ENCODE results near the gene SENP2. TPM values are rescaled to one million over a fixed set of nuclear protein-coding genes. Genes with fewer than 3 reads are reported as not detected.

The SENP2 gene
- total and polyA plus RNA-seq, 11 donors: 7.7 to 42.4 (median 27.5) TPM

GRCh38 chr3:185667574-185667973, 81.5 kb downstream of the SENP2 start:
- no peak for ATAC-seq
- TF ChIP-seq POLR2A (IDR thresholded peaks at IDR 0.05): no peak
- TF ChIP-seq CTCF (IDR thresholded peaks at IDR 0.05): no peak
- 93 to 99% (median 96%) methylated on average over 4 of the region's 4 CpGs for WGBS, 4 donors
- Histone ChIP-seq H3K36me3 (peaks cover 0 to 9% (median 0%) of the 10 kb centered on the region in 9 donors), H3K27me3 (no peaks in the 10 kb centered on the region), H3K27ac (no peak overlapping the region), H3K4me3 (no peak overlapping the region), H3K9me3 (no peaks in the 10 kb centered on the region), H3K4me1 (no peaks in the 10 kb centered on the region)
- DNase-seq: no peak
- intact Hi-C loops (cut with DNase I): loop anchor here in 2 of 10 donors (10.0 kb wide), 1 partner anchor 97 kb away; no protein-coding TSS in a partner anchor

GRCh38 chr3:185677146-185677829, 91.2 kb downstream of the SENP2 start:
- TF ChIP-seq POLR2A (IDR thresholded peaks at IDR 0.05) (no peak), CTCF (IDR thresholded peaks at IDR 0.05) (peak; percentile 39 to 56 (median 47))
- ATAC-seq (peak in 2 of 4 donors; percentile 46 to 53), DNase-seq (no peak)
- no peak overlapping the region for H3K4me3 ChIP-seq
- 90 to 100% (median 96%) methylated on average over 1 of the region's 1 CpG for WGBS, 4 donors
- H3K4me1 ChIP-seq: no peaks in the 10 kb centered on the region
- intact Hi-C loops (cut with DNase I): loop anchor here in 3 of 10 donors (2.0 to 10.0 kb wide), 3 partner anchors 88 to 268 kb away; no protein-coding TSS in a partner anchor
- H3K27me3 ChIP-seq: no peaks in the 10 kb centered on the region
- no peak overlapping the region for H3K27ac ChIP-seq
- peaks cover 0 to 28% (median 8%) of the 10 kb centered on the region in 9 donors for H3K36me3 ChIP-seq
- H3K9me3 ChIP-seq: peaks cover 0 to 22% (median 2%) of the 10 kb centered on the region in 12 donors

- intact Hi-C loops (cut with DNase I): loop anchor here in 2 of 10 donors (10.0 kb wide), 2 partner anchors 87 to 267 kb away; no protein-coding TSS in a partner anchor
- 95 to 100% (median 97%) methylated on average over 1 of the region's 1 CpG for WGBS, 4 donors
- no peaks in the 10 kb centered on the region for H3K27me3 ChIP-seq
Measured at GRCh38 chr3:185678027-185678426, 91.9 kb downstream of the SENP2 start.

More at GRCh38 chr3:185678027-185678426, 91.9 kb downstream of the SENP2 start:
- ATAC-seq (no peak), DNase-seq (no peak)
- H3K4me3 ChIP-seq: no peak overlapping the region
- H3K9me3 ChIP-seq: peaks cover 0 to 22% (median 2%) of the 10 kb centered on the region in 12 donors
- H3K4me1 ChIP-seq: no peaks in the 10 kb centered on the region
- no peak overlapping the region for H3K27ac ChIP-seq
- peaks cover 0 to 23% (median under 1%) of the 10 kb centered on the region in 9 donors for H3K36me3 ChIP-seq
- no peak for TF ChIP-seq POLR2A (IDR thresholded peaks at IDR 0.05)
- no peak for TF ChIP-seq CTCF (IDR thresholded peaks at IDR 0.05)
